ENCODE measurements around the gene RNF144A. TPM values are rescaled to one million over a fixed set of nuclear protein-coding genes. Genes with fewer than 3 reads are reported as not detected.

Gene RNF144A
- total RNA-seq, 1 experiment from 2014 or later: 10.6 TPM

DNA sequence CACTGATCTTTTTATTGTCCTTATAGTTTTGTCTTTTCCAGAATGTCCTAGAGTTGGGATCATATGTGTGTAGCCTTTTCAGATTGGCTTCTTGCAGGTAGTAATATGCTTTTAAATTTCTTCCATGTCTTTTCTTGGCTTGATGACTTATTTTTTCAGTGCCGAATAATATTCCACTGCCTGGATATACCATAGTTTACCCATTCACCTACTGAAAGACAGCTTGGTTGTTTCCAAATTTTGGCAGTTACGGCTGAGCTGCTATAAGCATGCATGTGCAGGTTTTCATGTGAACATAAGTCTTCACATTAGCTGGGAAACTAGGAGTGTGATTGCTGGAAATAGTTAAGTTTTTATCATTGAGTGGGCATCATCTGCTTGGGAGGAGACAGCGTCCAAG is 73.7 kb downstream of the RNF144A start:
- Mint-ChIP-seq H3K4me3 (no peak overlapping the region), H3K27ac (no peak overlapping the region), H3K4me1 (peaks cover 22 to 27% of the 10 kb centered on the region in 2 experiments), H3K27me3 (ENCODE audit: low read depth) (no peaks in the 10 kb centered on the region), H3K36me3 (ENCODE audit: insufficient read depth in 1 of 3, low read depth in 3 of 3) (peaks cover 9 to 23% (median 12%) of the 10 kb centered on the region in 3 experiments), H3K9me3 (peaks cover 7 to 9% of the 10 kb centered on the region in 2 experiments)
- no peak overlapping the region for H3K4ac ChIP-seq (ENCODE audit: low read depth, low read length)
- no peaks in the 10 kb centered on the region for H3K23me2 ChIP-seq (ENCODE audit: insufficient read length, low read depth, low read length, poor library complexity, severe bottlenecking)
- H3K18ac ChIP-seq (ENCODE audit: insufficient read length, low read depth, low read length): no peak overlapping the region
- H3T11ph ChIP-seq (ENCODE audit: low read length): no peak overlapping the region
- H2BK120ac ChIP-seq (ENCODE audit: low read depth, low read length, poor library complexity, severe bottlenecking): no peak overlapping the region
- H2AK5ac ChIP-seq (ENCODE audit: insufficient read length, low read length): no peak overlapping the region
- H2BK20ac ChIP-seq (ENCODE audit: low read depth, low read length, poor library complexity, severe bottlenecking): no peak overlapping the region
- H3K4me1 ChIP-seq (ENCODE audit: insufficient read depth, low read length): no peaks in the 10 kb centered on the region
- no peak overlapping the region for H3K56ac ChIP-seq (ENCODE audit: insufficient read length, low read depth, low read length)
- H3K4me2 ChIP-seq (ENCODE audit: insufficient read depth, insufficient read length, low read length): no peak overlapping the region
- no peak overlapping the region for H4K8ac ChIP-seq (replicated peaks; ENCODE audit: insufficient read length, low read depth, low read length)
- DNase-seq: no peak
- H3K79me2 ChIP-seq (ENCODE audit: insufficient read depth, low read length): no peaks in the 10 kb centered on the region
- H3K79me1 ChIP-seq (ENCODE audit: insufficient read depth, low read depth, low read length, poor library complexity, severe bottlenecking): no peaks in the 10 kb centered on the region
- no peak overlapping the region for H2BK15ac ChIP-seq (ENCODE audit: low read depth, low read length)
- H3K9ac ChIP-seq (ENCODE audit: extremely low read depth, insufficient read length, low read length): no peak overlapping the region
- no peaks in the 10 kb centered on the region for H4K20me1 ChIP-seq (ENCODE audit: control insufficient read depth, insufficient read depth, insufficient read length)
- H3K27me3 ChIP-seq (ENCODE audit: insufficient read depth, low read length): no peaks in the 10 kb centered on the region
- no peak overlapping the region for H2BK12ac ChIP-seq (ENCODE audit: insufficient read length, low read depth, low read length)
- TF ChIP-seq, protein P1, sequence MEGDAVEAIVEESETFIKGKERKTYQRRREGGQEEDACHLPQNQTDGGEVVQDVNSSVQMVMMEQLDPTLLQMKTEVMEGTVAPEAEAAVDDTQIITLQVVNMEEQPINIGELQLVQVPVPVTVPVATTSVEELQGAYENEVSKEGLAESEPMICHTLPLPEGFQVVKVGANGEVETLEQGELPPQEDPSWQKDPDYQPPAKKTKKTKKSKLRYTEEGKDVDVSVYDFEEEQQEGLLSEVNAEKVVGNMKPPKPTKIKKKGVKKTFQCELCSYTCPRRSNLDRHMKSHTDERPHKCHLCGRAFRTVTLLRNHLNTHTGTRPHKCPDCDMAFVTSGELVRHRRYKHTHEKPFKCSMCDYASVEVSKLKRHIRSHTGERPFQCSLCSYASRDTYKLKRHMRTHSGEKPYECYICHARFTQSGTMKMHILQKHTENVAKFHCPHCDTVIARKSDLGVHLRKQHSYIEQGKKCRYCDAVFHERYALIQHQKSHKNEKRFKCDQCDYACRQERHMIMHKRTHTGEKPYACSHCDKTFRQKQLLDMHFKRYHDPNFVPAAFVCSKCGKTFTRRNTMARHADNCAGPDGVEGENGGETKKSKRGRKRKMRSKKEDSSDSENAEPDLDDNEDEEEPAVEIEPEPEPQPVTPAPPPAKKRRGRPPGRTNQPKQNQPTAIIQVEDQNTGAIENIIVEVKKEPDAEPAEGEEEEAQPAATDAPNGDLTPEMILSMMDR (conservative IDR thresholded peaks at IDR 0.05): no peak
- WGBS (ENCODE audit: extremely low coverage, insufficient read length, low lambda C conversion rate): no CpG with 5 or more reads among the region's 3 CpGs
- no peak overlapping the region for H2AFZ ChIP-seq (ENCODE audit: low read length)
- H2BK5ac ChIP-seq (ENCODE audit: insufficient read length, low read length): no peak overlapping the region
- H3K9me3 ChIP-seq (ENCODE audit: control insufficient read depth, low read depth, low read length): no peaks in the 10 kb centered on the region
- H3K27ac ChIP-seq (ENCODE audit: insufficient read length, low read depth, low read length): no peak overlapping the region
- H3K23ac ChIP-seq (ENCODE audit: insufficient read length, low read depth, low read length): no peak overlapping the region
- H3K14ac ChIP-seq (ENCODE audit: insufficient read depth, low read length): no peak overlapping the region
- no peak overlapping the region for H4K91ac ChIP-seq (ENCODE audit: insufficient read length, low read depth, low read length)
- H4K5ac ChIP-seq (ENCODE audit: insufficient read length, low read depth, low read length): no peak overlapping the region

All from H9 (cell line).